ENCODE data around the gene CLPSL2. TPM values are rescaled to one million over a fixed set of nuclear protein-coding genes. Genes with fewer than 3 reads are reported as not detected.

Gene CLPSL2
- total and polyA plus RNA-seq, 2 donors (not counting 1 experiment from before 2014, with no cell fraction given): not detected

DNA sequence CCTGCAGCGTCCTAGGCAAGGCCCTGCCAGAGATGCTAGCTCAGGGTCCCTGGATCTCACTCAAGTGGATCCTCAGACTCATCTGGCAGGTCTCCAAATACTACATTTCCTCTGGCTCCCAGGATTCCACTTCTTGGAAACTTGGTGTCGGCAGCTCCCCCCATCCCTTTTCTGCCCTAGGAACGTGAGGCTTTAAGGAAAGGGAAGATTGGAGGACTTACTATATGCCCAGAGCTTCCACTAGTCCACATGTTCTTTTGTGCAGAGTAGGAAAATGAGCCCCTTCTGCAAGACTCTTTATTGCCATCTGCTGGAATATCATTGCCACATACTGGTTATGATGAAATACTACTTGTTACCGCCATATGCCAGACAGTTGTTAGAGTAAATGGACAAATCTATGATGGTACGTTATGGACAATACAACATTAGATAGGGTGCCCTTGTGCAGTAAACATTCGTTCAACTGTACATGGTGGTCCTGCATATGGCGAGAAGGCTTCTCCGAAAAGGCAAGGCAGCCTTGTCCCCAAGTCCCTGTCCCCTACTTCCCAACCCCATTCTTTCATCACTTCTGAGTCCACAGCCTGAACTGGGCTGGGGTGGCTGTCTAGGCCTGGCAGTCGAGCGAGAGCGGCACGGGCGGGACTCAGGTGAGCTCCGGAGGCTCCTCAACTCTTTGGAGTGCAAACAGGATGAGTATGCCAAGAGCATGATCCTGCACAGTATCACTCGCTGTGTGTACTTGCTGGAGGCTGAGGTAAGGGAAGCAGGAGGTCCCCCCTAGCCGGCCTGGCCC lies 38.8 kb upstream of the CLPSL2 start:
- no peak overlapping the region for H2AFZ ChIP-seq (ENCODE audit: insufficient read depth, low read depth, low read length, poor library complexity, severe bottlenecking)
- 76% methylated on average over 14 of the region's 16 CpGs for WGBS (ENCODE audit: insufficient coverage)
- H4K20me1 ChIP-seq (ENCODE audit: control insufficient read depth, insufficient read depth, low read length, poor library complexity, severe bottlenecking): no peaks in the 10 kb centered on the region
- Mint-ChIP-seq H3K4me3 (no peak overlapping the region), H3K27ac (peak overlapping the region; percentile 60), H3K4me1 (peaks cover 22% of the 10 kb centered on the region), H3K27me3 (no peaks in the 10 kb centered on the region), H3K9me3 (ENCODE audit: insufficient read depth) (no peaks in the 10 kb centered on the region)
- H3K4me3 ChIP-seq (ENCODE audit: control extremely low read depth in 1 of 5, extremely low read depth in 1 of 5, insufficient read depth in 1 of 5, low read depth in 2 of 5, low read length in 4 of 5): no peak overlapping the region
- peaks cover 8 to 19% of the 10 kb centered on the region in 2 donors for H3K4me1 ChIP-seq (ENCODE audit: control insufficient read depth in 2 of 2, insufficient read depth in 2 of 2, low read length in 2 of 2)
- H3K9ac ChIP-seq (ENCODE audit: low read length): no peak overlapping the region
- no peaks in the 10 kb centered on the region for H3K36me3 ChIP-seq (replicated peaks in 1 of 2; ENCODE audit: control extremely low read depth in 1 of 2, control insufficient read depth in 1 of 2, extremely low read depth in 1 of 2, insufficient read depth in 2 of 2, low read length in 1 of 2)
- no peaks in the 10 kb centered on the region for H3K79me2 ChIP-seq (ENCODE audit: control insufficient read depth, insufficient read depth, low read length)
- no peaks in the 10 kb centered on the region for H3K9me3 ChIP-seq (ENCODE audit: control extremely low read depth in 1 of 3, control insufficient read depth in 2 of 3, insufficient read depth in 1 of 3, low read length in 2 of 3)
- TF ChIP-seq, protein P1, sequence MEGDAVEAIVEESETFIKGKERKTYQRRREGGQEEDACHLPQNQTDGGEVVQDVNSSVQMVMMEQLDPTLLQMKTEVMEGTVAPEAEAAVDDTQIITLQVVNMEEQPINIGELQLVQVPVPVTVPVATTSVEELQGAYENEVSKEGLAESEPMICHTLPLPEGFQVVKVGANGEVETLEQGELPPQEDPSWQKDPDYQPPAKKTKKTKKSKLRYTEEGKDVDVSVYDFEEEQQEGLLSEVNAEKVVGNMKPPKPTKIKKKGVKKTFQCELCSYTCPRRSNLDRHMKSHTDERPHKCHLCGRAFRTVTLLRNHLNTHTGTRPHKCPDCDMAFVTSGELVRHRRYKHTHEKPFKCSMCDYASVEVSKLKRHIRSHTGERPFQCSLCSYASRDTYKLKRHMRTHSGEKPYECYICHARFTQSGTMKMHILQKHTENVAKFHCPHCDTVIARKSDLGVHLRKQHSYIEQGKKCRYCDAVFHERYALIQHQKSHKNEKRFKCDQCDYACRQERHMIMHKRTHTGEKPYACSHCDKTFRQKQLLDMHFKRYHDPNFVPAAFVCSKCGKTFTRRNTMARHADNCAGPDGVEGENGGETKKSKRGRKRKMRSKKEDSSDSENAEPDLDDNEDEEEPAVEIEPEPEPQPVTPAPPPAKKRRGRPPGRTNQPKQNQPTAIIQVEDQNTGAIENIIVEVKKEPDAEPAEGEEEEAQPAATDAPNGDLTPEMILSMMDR (IDR thresholded peaks at IDR 0.05): peak; percentile 81
- no peak for TF ChIP-seq EZH2 (IDR thresholded peaks at IDR 0.05; ENCODE audit: borderline replicate concordance, insufficient read depth, low read depth, low read length, poor library complexity, severe bottlenecking)
- ChIA-PET CTCF (interaction anchor here (0.7 to 12.6 kb wide), 44 partner anchors 9 to 1143 kb away, joined by 3 to 369 read pairs (median 5); partner anchors contain the start of genes DEF6 and PPARD), POLR2A (interaction anchor here (1.0 kb wide), 1 partner anchor 153 kb away, joined by 4 read pairs; no protein-coding TSS in a partner anchor)
- ATAC-seq (ENCODE audit: low read depth) (peak; percentile 69), DNase-seq (peak; percentile 81)
- no peak overlapping the region for H3K27ac ChIP-seq (ENCODE audit: low read length in 2 of 2)
- no peaks in the 10 kb centered on the region for H3K27me3 ChIP-seq (replicated peaks in 1 of 4; ENCODE audit: control extremely low read depth in 1 of 4, control insufficient read depth in 3 of 4, insufficient read depth in 4 of 4, low read length in 3 of 4)
- intact Hi-C loops (cut with micrococcal nuclease): loop anchor here (1.0 kb wide), 4 partner anchors 153 to 440 kb away; partner anchors contain the start of genes DEF6 and FANCE
- no peak overlapping the region for H3K4me2 ChIP-seq (replicated peaks; ENCODE audit: low read depth, low read length, poor library complexity, severe bottlenecking)
